Right cardiac atrium (tissue), 5 donors: ENCODE results near the gene SLC25A1. TPM values are rescaled to one million over a fixed set of nuclear protein-coding genes. Genes with fewer than 3 reads are reported as not detected.

Source experiments
- ATAC-seq, 2 donors: fragments of 200-7000 bp; cut with Tn5 transposase; one replicate each; pipeline versions ENCODE4 v1.8.0 to v1.9.1; 2020; ENCODE audit warnings: moderate library complexity in 2 of 2, mild to moderate bottlenecking in 1 of 2
- DNase-seq, 3 donors: peaks; one replicate each; pipeline ENCODE4 v3.0.0-alpha.2; 2020
- H3K27ac ChIP-seq: one replicate; pipeline ENCODE4 v1.5.1; 2013; ENCODE audit warnings: mild to moderate bottlenecking, low read length, control low read depth, moderate library complexity
- H3K27me3 ChIP-seq: one replicate; pipeline ENCODE4 v1.6.1; 2013; ENCODE audit not compliant: control insufficient read depth, insufficient read depth
- H3K4me1 ChIP-seq: one replicate; pipeline ENCODE4 v1.6.1; 2013; ENCODE audit warnings: low read length; ENCODE audit not compliant: control insufficient read depth, insufficient read depth
- H3K4me3 ChIP-seq: one replicate; pipeline ENCODE4 v1.5.1; 2013; ENCODE audit warnings: low read length, control low read depth
- H3K9me3 ChIP-seq: one replicate; pipeline ENCODE4 v1.6.1; 2013; ENCODE audit warnings: low read length; ENCODE audit not compliant: control insufficient read depth
- WGBS: extraction: QIAGEN DNeasy Blood & Tissue Kit; methylation state at CpG from one replicate; pipeline ENCODE4 v1.1.7; 2013; 5-methylcytosine and 5-hydroxymethylcytosine counted together
- intact Hi-C, 4 donors: fragments of 100-400 bp; cut with DNase I; formaldehyde crosslinking; loops; one replicate each; pipeline versions ENCODE4 v1.11.0 to v1.14.0; 2022 to 2023
- polyA plus RNA-seq: library from polyadenylated mRNA; stranded (reverse); fragments of 200-250 nt; gene quantifications from one replicate; pipeline ENCODE4 v1.2.3, GENCODE V29; 2013
- total RNA-seq, 4 donors: library from RNA; stranded (reverse); fragmentation: NEBNext Ultra II Directional; extraction: Animal tissue kit (Norgen Biotek cat#: 25700); gene quantifications; one replicate each; pipeline ENCODE4 v1.2.1, GENCODE V29; 2021
- donor health status: healthy with polysubstance abuse.
- donor health status: DM: no; HTN: yes; CAD: no.
- donor health status: DM: no; HTN: no; CAD: no.
- donor health status: DM: no; HTN: yes; CAD: no; lungs with severe emphysema.
- donor health status: DM: yes; HTN: yes; CAD: no.

SLC25A1 gene
- total and polyA plus RNA-seq, 5 donors: 11.2 to 26.5 (median 19.0) TPM

- 88% methylated on average over 23 of the region's 23 CpGs for WGBS
- Histone ChIP-seq H3K9me3 (no peaks in the 10 kb centered on the region), H3K4me1 (no peaks in the 10 kb centered on the region), H3K27ac (no peak overlapping the region), H3K4me3 (no peak overlapping the region), H3K27me3 (no peaks in the 10 kb centered on the region)
- DNase-seq (peak in 1 of 3 donors; percentile 42), ATAC-seq (no peak)
- intact Hi-C loops: no loop called here
These were observed 17.5 kb upstream of the SLC25A1 start for GRCh38 chr22:19195796-19196731.

DNA sequence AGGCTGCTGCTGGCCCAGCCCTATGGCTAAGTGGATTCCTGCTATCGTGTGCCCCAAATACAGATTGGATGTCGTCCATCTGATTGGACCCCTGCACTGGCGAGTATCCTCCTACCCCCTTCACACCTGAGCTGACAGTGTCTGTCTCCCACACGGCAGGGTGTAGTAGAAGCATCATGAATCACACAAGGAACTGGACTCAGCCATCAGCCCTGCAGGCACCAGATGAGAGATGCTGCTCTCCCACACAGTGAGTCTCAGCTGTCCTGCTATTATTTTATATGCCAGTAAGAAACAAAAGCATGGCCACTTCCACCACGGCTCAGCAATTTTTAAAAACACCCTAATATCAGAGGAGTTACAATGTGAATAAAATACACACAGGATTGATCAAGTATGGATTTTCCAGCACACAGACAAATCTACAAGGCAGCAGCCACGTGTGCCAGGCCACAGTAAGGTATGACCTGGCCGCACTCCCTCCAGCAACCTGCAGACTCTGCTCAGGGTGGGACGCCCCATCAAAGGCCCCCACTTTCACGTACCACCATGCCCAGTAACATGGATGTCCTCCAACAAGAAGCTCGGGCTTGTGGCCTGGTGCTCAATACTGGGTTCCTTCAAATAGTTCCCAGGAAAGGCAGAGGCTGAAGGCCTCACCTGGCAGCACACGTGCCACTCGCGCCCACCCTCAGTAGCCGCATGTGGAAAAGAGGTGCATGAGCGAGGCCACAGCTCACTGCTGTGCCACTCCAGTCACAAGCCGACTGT is 16.4 kb upstream of the SLC25A1 start:
- no peaks in the 10 kb centered on the region for H3K9me3 ChIP-seq
- H3K4me1 ChIP-seq: no peaks in the 10 kb centered on the region
- 93% methylated on average over 16 of the region's 16 CpGs for WGBS
- H3K27me3 ChIP-seq: no peaks in the 10 kb centered on the region
- intact Hi-C loops: no loop called here
- ATAC-seq: no peak
- DNase-seq: no peak
- H3K4me3 ChIP-seq: no peak overlapping the region
- H3K27ac ChIP-seq: no peak overlapping the region

- Histone ChIP-seq H3K27ac (no peak overlapping the region), H3K9me3 (no peaks in the 10 kb centered on the region), H3K27me3 (no peaks in the 10 kb centered on the region), H3K4me1 (no peaks in the 10 kb centered on the region), H3K4me3 (no peak overlapping the region)
- no peak for ATAC-seq
- no peak for DNase-seq
- intact Hi-C loops: no loop called here
- 95% methylated on average over 6 of the region's 6 CpGs for WGBS
These were observed 15.3 kb upstream of the SLC25A1 start for GRCh38 chr22:19193879-19194278.

- H3K4me1 ChIP-seq: no peaks in the 10 kb centered on the region
- H3K9me3 ChIP-seq: no peaks in the 10 kb centered on the region
- WGBS: 88% methylated on average over 6 of the region's 6 CpGs
- H3K4me3 ChIP-seq: no peak overlapping the region
- ATAC-seq (no peak), DNase-seq (no peak)
- no peaks in the 10 kb centered on the region for H3K27me3 ChIP-seq
- intact Hi-C loops: no loop called here
- H3K27ac ChIP-seq: no peak overlapping the region
These were observed 9.4 kb upstream of the SLC25A1 start for GRCh38 chr22:19187716-19188563.

DNA sequence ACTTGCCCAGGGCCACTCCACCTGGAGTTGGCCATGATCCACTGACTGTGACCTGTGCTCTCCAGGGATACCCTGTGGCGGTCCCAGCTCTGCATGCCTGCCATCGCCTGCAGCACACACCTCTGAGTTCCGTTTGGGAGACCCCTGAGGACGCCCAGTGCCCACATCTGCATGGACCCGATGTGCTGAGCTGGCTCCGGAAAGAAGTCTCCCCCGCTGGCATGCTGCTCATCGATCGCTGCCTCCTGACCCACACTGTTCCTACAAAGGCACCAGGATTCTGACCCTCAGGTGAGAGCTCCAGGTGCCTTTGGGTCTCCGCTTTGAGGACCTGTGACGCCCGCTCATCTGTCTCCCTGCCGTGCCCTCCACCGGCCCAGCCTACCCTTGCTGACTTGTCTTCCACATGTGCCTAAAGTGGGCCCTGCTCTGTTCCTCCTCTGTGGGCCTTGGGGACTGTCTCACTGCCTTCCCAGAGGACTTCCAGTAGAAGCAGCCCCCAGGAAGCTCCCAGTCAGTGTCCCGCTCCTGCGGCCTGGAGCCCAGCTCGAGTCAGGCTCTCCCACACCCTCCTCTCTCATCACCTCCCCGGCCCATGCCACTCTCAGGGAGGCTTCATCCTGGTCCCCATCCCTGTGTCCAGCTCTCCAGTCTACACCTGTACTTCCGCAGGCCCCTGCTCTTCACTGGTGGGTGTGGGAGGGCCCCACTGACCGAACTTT is 5.9 kb upstream of the SLC25A1 start:
- DNase-seq (no peak), ATAC-seq (no peak)
- intact Hi-C loops: no loop called here
- no peaks in the 10 kb centered on the region for H3K9me3 ChIP-seq
- H3K27me3 ChIP-seq: no peaks in the 10 kb centered on the region
- no peak overlapping the region for H3K27ac ChIP-seq
- H3K4me1 ChIP-seq: no peaks in the 10 kb centered on the region
- 91% methylated on average over 20 of the region's 20 CpGs for WGBS
- no peak overlapping the region for H3K4me3 ChIP-seq

GRCh38 chr22:19183216-19183615 is 4.7 kb upstream of the SLC25A1 start:
- Histone ChIP-seq H3K27me3 (no peaks in the 10 kb centered on the region), H3K27ac (no peak overlapping the region), H3K4me1 (no peaks in the 10 kb centered on the region), H3K4me3 (no peak overlapping the region), H3K9me3 (no peaks in the 10 kb centered on the region)
- DNase-seq (no peak), ATAC-seq (no peak)
- intact Hi-C loops: no loop called here
- WGBS: 92% methylated on average over 9 of the region's 9 CpGs

DNA sequence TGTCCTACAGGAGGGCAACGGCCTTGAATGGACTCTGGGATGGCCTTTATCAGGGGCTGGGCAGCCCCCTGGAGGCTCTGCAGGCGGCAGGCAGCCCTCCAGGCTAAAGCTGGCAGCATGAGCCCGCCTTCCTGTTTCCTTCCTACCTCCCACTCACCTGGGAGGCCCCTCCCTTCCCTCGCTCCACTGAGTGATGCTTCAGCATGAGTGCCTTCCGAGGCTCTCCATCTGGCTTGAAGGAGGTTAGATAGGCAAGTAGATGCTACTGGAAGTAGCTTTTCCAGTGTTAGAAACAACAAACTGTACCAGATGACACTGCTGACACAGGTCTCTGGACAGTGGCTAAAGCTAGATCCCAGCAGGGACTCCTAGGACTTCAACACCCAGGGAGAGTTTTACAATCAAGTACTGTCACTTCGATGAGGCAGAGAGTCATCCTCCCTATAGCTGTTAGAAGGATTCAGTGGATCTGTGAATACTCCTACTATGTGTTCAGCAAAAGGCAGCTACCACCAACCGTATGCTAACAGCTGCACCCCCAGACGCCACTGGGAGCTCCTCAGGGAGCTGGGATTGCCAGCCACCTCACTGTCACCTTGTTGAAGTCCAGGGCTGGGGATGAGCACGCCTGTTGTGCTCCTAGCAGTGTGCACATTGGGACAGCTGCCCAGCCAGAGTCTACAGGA is 4.1 kb upstream of the SLC25A1 start:
- Histone ChIP-seq H3K9me3 (no peaks in the 10 kb centered on the region), H3K27ac (no peak overlapping the region), H3K4me1 (no peaks in the 10 kb centered on the region), H3K4me3 (no peak overlapping the region), H3K27me3 (no peaks in the 10 kb centered on the region)
- DNase-seq (no peak), ATAC-seq (no peak)
- intact Hi-C loops: no loop called here
- WGBS: 67% methylated on average over 9 of the region's 9 CpGs

GRCh38 chr22:19181786-19182471 is 3.4 kb upstream of the SLC25A1 start:
- Histone ChIP-seq H3K4me3 (no peak overlapping the region), H3K27me3 (no peaks in the 10 kb centered on the region), H3K9me3 (no peaks in the 10 kb centered on the region), H3K4me1 (no peaks in the 10 kb centered on the region), H3K27ac (no peak overlapping the region)
- intact Hi-C loops: no loop called here
- WGBS: 68% methylated on average over 12 of the region's 12 CpGs
- DNase-seq (no peak), ATAC-seq (no peak)

DNA sequence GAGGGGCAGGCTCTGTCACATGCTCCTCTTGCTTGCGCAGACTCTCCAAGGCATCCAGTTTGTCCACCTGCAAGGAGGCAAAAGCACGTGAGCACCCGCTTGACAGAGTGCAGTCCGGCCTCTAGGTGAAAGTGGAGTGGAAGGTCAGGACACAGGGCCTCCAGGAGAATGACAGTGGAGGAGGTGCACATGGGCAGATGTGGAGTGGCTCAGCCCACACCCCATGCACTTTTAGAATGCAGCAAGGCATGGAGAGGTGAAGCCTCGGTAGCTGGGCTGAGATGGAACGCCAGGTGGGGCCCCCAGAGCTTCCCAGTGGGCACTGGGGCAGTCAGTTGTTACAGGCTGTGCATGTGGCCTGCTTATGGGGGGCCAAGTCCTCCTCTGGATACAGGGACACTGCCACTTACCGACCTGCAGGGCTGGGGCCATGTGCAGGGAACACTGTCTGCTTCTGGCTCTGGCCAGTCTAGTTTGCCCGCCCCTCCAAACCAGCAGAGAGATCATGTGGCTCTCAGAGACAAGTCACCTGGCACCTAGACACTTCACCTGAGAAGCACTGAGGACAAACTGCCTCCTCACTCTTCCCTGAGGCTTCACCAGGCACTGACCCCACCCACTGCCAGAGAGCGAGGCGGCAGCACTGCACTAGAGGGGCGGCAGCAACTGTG is 2.3 kb upstream of the SLC25A1 start:
- ATAC-seq (no peak), DNase-seq (no peak)
- Histone ChIP-seq H3K27me3 (no peaks in the 10 kb centered on the region), H3K4me1 (no peaks in the 10 kb centered on the region), H3K27ac (no peak overlapping the region), H3K4me3 (no peak overlapping the region), H3K9me3 (no peaks in the 10 kb centered on the region)
- intact Hi-C loops: no loop called here
- 91% methylated on average over 11 of the region's 11 CpGs for WGBS
